ENCODE measurements around the gene AQP12A.
"Not testable (repeated sequence)": the region's sequence is repeated elsewhere in the genome, so short reads cannot be mapped to it uniquely, and the experiment has no call there.

DNA sequence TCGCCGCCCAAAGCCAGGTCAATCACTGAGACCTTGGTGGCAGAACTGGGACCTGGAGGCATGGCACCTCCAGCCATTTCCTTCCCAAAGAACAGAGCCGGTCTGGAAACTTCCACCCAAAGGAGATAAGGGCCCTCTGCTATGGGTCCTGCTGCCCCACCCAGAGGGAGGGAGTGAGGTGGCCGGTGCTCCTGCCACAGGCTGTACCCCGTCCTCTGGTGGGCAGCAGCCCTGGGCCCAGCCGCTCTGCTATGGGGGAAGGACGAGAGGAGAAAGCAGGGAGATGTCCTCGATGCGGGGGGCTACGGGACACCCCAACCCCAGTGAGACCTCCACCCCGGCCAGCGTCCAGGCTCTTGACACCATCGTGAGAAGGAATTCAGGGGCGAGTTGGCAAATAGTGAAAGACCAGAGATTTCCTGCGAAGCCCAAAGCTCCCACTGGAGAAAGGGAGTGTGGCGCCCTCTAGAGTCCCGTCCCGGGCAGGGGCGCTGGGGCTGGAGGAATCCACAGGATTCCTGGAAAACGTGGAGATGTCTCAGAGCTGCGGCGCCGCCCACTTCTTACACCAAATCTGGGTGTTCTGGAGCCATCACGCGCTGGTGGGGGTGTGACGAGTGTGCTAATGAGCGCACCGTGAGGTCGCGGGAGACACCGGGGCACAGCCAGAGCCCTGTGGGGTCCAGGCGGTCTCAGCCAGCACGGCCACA, 7.3 kb downstream of the AQP12A start:
- TF ChIP-seq, protein P1, sequence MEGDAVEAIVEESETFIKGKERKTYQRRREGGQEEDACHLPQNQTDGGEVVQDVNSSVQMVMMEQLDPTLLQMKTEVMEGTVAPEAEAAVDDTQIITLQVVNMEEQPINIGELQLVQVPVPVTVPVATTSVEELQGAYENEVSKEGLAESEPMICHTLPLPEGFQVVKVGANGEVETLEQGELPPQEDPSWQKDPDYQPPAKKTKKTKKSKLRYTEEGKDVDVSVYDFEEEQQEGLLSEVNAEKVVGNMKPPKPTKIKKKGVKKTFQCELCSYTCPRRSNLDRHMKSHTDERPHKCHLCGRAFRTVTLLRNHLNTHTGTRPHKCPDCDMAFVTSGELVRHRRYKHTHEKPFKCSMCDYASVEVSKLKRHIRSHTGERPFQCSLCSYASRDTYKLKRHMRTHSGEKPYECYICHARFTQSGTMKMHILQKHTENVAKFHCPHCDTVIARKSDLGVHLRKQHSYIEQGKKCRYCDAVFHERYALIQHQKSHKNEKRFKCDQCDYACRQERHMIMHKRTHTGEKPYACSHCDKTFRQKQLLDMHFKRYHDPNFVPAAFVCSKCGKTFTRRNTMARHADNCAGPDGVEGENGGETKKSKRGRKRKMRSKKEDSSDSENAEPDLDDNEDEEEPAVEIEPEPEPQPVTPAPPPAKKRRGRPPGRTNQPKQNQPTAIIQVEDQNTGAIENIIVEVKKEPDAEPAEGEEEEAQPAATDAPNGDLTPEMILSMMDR (IDR thresholded peaks at IDR 0.05), result not testable (repeated sequence)
- not testable (repeated sequence) for TF ChIP-seq EZH2 (IDR thresholded peaks at IDR 0.05)
